WTC11 (cell line): ENCODE data around the gene GDF2. TPM values are rescaled to one million over a fixed set of nuclear protein-coding genes. Genes with fewer than 3 reads are reported as not detected.

ENCODE experiments used
- ATAC-seq: fragments of 200-7000 bp; cut with Tn5 transposase; 2 replicates; pipeline ENCODE4 v1.10.0; 2021; ENCODE audit warnings: mild to moderate bottlenecking, moderate library complexity
- CTCF ChIA-PET: fragments of 300-600 bp; sonication (Branson Sonifier 250); formaldehyde crosslinking; loops from one replicate; lab custom pipeline; 2021; ENCODE audit warnings: antibody characterized with exemption; lab: Charles Lee
- POLR2A ChIA-PET: fragments of 350-600 bp; sonication (Branson Sonifier 250); formaldehyde crosslinking; loops from one replicate; lab custom pipeline; 2021; ENCODE audit warnings: antibody characterized with exemption; lab: Charles Lee
- DNase-seq: peaks from one replicate; pipeline ENCODE4 v3.0.0; 2021; ENCODE audit warnings: low spot score
- H3K27ac Mint-ChIP-seq: 2 replicates; pipeline ENCODE4 v1.8.0; 2021; ENCODE audit warnings: mixed read lengths
- H3K27me3 Mint-ChIP-seq: 2 replicates; pipeline ENCODE4 v1.8.0; 2021; ENCODE audit warnings: low read depth, mild to moderate bottlenecking, moderate library complexity, mixed read lengths
- H3K36me3 Mint-ChIP-seq: 2 replicates; pipeline ENCODE4 v1.8.0; 2021; ENCODE audit warnings: mixed read lengths
- H3K4me1 Mint-ChIP-seq: 2 replicates; pipeline ENCODE4 v1.8.0; 2022; ENCODE audit warnings: mixed read lengths
- H3K4me3 Mint-ChIP-seq: 2 replicates; pipeline ENCODE4 v1.8.0; 2021; ENCODE audit warnings: mild to moderate bottlenecking, moderate library complexity, mixed read lengths
- H3K9me3 Mint-ChIP-seq: 2 replicates; pipeline ENCODE4 v1.8.0; 2021; ENCODE audit warnings: mixed read lengths
- FOXP4 ChIP-seq: sonication (generic); formaldehyde crosslinking; IDR thresholded peaks from 2 replicates; pipeline ENCODE4 v1.8.0; 2022; ENCODE audit warnings: mild to moderate bottlenecking, missing genetic modification reagents
- HMGA2 ChIP-seq: fragments of 250-450 bp; sonication (Bioruptor Pico); IDR thresholded peaks from 2 replicates; pipeline ENCODE4 v1.4.0; 2021; ENCODE audit warnings: mild to moderate bottlenecking, moderate library complexity
- HMGXB4 ChIP-seq: sonication (generic); formaldehyde crosslinking; IDR thresholded peaks from 2 replicates; pipeline ENCODE4 v1.8.1; 2023; ENCODE audit warnings: mild to moderate bottlenecking, moderate library complexity, missing genetic modification reagents
- IRF2 ChIP-seq: sonication (generic); formaldehyde crosslinking; IDR thresholded peaks from 2 replicates; pipeline ENCODE4 v1.8.0; 2022; ENCODE audit warnings: low read depth, missing genetic modification reagents, borderline replicate concordance
- KAT7 ChIP-seq: sonication (generic); formaldehyde crosslinking; IDR thresholded peaks from 2 replicates; pipeline ENCODE4 v1.8.1; 2023; ENCODE audit warnings: missing genetic modification reagents, mild to moderate bottlenecking, borderline replicate concordance
- NFATC4 ChIP-seq: fragments of 250-450 bp; sonication (Bioruptor Pico); IDR thresholded peaks from 2 replicates; pipeline ENCODE4 v1.9.0; 2021; ENCODE audit warnings: mild to moderate bottlenecking
- NFE2L1 ChIP-seq: sonication (generic); formaldehyde crosslinking; IDR thresholded peaks from 2 replicates; pipeline ENCODE4 v1.8.1; 2023; ENCODE audit warnings: missing genetic modification reagents
- NFYB ChIP-seq: sonication (generic); formaldehyde crosslinking; conservative IDR thresholded peaks from 2 replicates; pipeline ENCODE4 v1.8.0; 2022; ENCODE audit warnings: low read depth, missing genetic modification reagents
- NR1H2 ChIP-seq: sonication (generic); formaldehyde crosslinking; IDR thresholded peaks from 2 replicates; pipeline ENCODE4 v1.9.0; 2021; ENCODE audit warnings: mild to moderate bottlenecking, moderate library complexity, missing genetic modification reagents
- OVOL2 ChIP-seq: fragments of 250-450 bp; sonication (Bioruptor Pico); IDR thresholded peaks from 2 replicates; pipeline ENCODE4 v1.9.0; 2021; ENCODE audit warnings: mild to moderate bottlenecking, borderline replicate concordance
- TCF7 ChIP-seq: sonication (generic); formaldehyde crosslinking; IDR thresholded peaks from 2 replicates; pipeline ENCODE4 v1.8.0; 2022; ENCODE audit warnings: mild to moderate bottlenecking, low read depth, missing genetic modification reagents, moderate library complexity
- TEAD1 ChIP-seq: sonication (generic); formaldehyde crosslinking; IDR thresholded peaks from 2 replicates; pipeline ENCODE4 v1.8.0; 2022; ENCODE audit warnings: mild to moderate bottlenecking, missing genetic modification reagents
- TEAD4 ChIP-seq: sonication (generic); formaldehyde crosslinking; IDR thresholded peaks from 2 replicates; pipeline ENCODE4 v1.8.0; 2022; ENCODE audit warnings: mild to moderate bottlenecking, missing genetic modification reagents
- ZNF121 ChIP-seq: sonication (generic); formaldehyde crosslinking; IDR thresholded peaks from 2 replicates; pipeline ENCODE4 v1.8.0; 2023; ENCODE audit warnings: missing genetic modification reagents
- ZNF138 ChIP-seq: sonication (generic); formaldehyde crosslinking; conservative IDR thresholded peaks from 2 replicates; pipeline ENCODE4 v1.8.1; 2022; ENCODE audit warnings: mild to moderate bottlenecking, moderate library complexity, missing genetic modification reagents
- ZNF219 ChIP-seq: sonication (generic); formaldehyde crosslinking; IDR thresholded peaks from 2 replicates; pipeline ENCODE4 v1.8.0; 2023; ENCODE audit warnings: missing genetic modification reagents, mild to moderate bottlenecking, borderline replicate concordance
- ZNF423 ChIP-seq: fragments of 250-450 bp; sonication (Bioruptor Pico); IDR thresholded peaks from 2 replicates; pipeline ENCODE4 v2.1.2; 2022; ENCODE audit warnings: mild to moderate bottlenecking, moderate library complexity
- total RNA-seq: library from RNA; stranded (reverse); gene quantifications from 3 replicates; pipeline ENCODE4 v1.2.3, GENCODE V29; 2021
- TF ChIP-seq, protein P1 (sequence below): sonication (generic); formaldehyde crosslinking; IDR thresholded peaks from 2 replicates; pipeline ENCODE4 v1.8.1; 2023; ENCODE audit warnings: mild to moderate bottlenecking, missing genetic modification reagents, moderate library complexity
- TF ChIP-seq, protein P2 (sequence below): fragments of 250-450 bp; sonication (Bioruptor Pico); IDR thresholded peaks from 2 replicates; pipeline ENCODE4 v1.8.0; 2021; ENCODE audit warnings: mild to moderate bottlenecking
- TF ChIP-seq, protein P3 (sequence below): fragments of 250-450 bp; sonication (Bioruptor Pico); IDR thresholded peaks from 2 replicates; pipeline ENCODE4 v1.9.0; 2021; ENCODE audit warnings: mild to moderate bottlenecking, borderline replicate concordance
- TF ChIP-seq, protein P4 (sequence below): sonication (generic); formaldehyde crosslinking; conservative IDR thresholded peaks from 2 replicates; pipeline ENCODE4 v1.8.1; 2023; ENCODE audit warnings: mild to moderate bottlenecking, low read depth, missing genetic modification reagents, moderate library complexity

GDF2 gene
- total RNA-seq, 1 experiment from 2014 or later: not detected

DNA sequence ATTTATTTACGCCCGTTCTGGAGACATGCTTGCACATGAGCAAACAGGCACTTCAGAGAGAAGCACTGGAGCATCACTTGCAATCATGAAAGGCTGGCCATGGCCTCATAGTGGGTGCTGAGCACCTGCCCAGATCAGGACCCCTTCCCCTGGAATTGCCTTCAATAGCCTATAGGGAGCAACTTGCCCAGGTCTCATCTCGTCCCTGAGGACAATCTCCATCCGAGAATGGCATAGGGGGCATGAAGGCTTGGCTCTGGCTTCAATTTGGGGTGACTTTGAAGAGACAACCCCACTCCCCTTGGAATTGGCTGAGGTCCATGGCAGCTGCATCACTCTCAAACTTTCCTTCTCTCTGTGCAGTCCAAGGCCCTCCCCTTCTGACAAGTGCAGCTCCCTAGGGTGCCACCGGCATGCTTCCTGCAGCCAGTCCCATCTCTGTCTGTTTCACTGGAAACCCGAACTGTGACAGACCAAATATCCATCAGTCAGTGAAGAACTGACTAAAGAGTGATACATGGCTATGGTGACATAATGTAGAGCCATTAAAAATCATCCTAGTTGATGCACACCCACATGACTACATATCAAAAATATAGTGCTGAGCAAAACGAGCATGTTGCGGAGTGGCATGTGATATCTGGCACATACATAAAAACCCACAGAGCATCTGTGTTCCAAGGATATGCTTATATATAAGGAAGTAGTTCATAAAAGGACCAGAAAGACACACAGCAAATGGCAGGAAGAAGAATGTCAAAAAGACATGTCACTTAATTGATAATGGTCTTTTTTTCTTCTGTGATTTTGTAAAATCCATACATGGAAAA, 12.4 kb downstream of the GDF2 start:
- Mint-ChIP-seq H3K4me1 (no peaks in the 10 kb centered on the region), H3K27ac (no peak overlapping the region), H3K4me3 (no peak overlapping the region), H3K27me3 (no peaks in the 10 kb centered on the region), H3K9me3 (no peaks in the 10 kb centered on the region), H3K36me3 (no peaks in the 10 kb centered on the region)
- no peak for ATAC-seq
- CTCF ChIA-PET: no interaction called here
- POLR2A ChIA-PET: no interaction called here
- DNase-seq: no peak
- TF ChIP-seq KAT7 (CRISPR knock-in tag): no peak
- TF ChIP-seq ZNF423 (CRISPR knock-in tag): no peak
- TF ChIP-seq HMGA2 (CRISPR knock-in tag): no peak

DNA sequence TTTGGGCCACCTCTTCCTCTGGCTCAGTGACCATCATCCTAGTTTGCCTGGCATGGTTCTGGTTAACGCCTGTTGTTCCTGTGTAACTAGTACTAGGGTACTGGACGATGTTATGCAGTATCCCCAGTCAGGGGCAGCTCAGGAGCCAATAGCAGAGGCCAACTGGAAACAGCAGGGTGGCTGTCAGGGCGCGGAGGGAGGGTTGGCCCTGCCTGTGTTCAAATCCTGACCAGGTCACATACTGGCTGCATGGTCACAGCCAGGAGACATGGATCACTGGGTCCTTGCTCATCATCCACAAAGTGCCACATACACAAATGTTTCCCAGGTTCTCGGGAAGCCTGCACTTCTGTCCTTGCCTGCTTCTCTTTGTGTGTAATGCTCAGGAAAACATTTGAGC, 13.7 kb downstream of the GDF2 start:
- ATAC-seq (no peak), DNase-seq (no peak)
- POLR2A ChIA-PET: no interaction called here
- CTCF ChIA-PET: no interaction called here
- Mint-ChIP-seq H3K36me3 (no peaks in the 10 kb centered on the region), H3K9me3 (no peaks in the 10 kb centered on the region), H3K27me3 (no peaks in the 10 kb centered on the region), H3K4me3 (no peak overlapping the region), H3K27ac (no peak overlapping the region), H3K4me1 (peaks cover 3% of the 10 kb centered on the region)
- TF ChIP-seq, protein P1, sequence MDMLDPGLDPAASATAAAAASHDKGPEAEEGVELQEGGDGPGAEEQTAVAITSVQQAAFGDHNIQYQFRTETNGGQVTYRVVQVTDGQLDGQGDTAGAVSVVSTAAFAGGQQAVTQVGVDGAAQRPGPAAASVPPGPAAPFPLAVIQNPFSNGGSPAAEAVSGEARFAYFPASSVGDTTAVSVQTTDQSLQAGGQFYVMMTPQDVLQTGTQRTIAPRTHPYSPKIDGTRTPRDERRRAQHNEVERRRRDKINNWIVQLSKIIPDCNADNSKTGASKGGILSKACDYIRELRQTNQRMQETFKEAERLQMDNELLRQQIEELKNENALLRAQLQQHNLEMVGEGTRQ: no peak
- TF ChIP-seq HMGXB4 (CRISPR knock-in tag) (no peak), OVOL2 (CRISPR knock-in tag) (no peak), ZNF219 (CRISPR knock-in tag) (no peak), NFE2L1 (CRISPR knock-in tag) (no peak), FOXP4 (CRISPR knock-in tag) (no peak), IRF2 (CRISPR knock-in tag) (no peak), TCF7 (CRISPR knock-in tag) (no peak), NFYB (CRISPR knock-in tag) (no peak), ZNF121 (no peak), TEAD4 (CRISPR knock-in tag) (no peak), NFATC4 (CRISPR knock-in tag) (no peak), NR1H2 (CRISPR knock-in tag) (no peak), ZNF138 (CRISPR knock-in tag) (no peak), TEAD1 (CRISPR knock-in tag) (no peak)
- TF ChIP-seq, protein P2, sequence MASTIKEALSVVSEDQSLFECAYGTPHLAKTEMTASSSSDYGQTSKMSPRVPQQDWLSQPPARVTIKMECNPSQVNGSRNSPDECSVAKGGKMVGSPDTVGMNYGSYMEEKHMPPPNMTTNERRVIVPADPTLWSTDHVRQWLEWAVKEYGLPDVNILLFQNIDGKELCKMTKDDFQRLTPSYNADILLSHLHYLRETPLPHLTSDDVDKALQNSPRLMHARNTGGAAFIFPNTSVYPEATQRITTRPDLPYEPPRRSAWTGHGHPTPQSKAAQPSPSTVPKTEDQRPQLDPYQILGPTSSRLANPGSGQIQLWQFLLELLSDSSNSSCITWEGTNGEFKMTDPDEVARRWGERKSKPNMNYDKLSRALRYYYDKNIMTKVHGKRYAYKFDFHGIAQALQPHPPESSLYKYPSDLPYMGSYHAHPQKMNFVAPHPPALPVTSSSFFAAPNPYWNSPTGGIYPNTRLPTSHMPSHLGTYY (CRISPR knock-in tag): no peak
- TF ChIP-seq, protein P3, sequence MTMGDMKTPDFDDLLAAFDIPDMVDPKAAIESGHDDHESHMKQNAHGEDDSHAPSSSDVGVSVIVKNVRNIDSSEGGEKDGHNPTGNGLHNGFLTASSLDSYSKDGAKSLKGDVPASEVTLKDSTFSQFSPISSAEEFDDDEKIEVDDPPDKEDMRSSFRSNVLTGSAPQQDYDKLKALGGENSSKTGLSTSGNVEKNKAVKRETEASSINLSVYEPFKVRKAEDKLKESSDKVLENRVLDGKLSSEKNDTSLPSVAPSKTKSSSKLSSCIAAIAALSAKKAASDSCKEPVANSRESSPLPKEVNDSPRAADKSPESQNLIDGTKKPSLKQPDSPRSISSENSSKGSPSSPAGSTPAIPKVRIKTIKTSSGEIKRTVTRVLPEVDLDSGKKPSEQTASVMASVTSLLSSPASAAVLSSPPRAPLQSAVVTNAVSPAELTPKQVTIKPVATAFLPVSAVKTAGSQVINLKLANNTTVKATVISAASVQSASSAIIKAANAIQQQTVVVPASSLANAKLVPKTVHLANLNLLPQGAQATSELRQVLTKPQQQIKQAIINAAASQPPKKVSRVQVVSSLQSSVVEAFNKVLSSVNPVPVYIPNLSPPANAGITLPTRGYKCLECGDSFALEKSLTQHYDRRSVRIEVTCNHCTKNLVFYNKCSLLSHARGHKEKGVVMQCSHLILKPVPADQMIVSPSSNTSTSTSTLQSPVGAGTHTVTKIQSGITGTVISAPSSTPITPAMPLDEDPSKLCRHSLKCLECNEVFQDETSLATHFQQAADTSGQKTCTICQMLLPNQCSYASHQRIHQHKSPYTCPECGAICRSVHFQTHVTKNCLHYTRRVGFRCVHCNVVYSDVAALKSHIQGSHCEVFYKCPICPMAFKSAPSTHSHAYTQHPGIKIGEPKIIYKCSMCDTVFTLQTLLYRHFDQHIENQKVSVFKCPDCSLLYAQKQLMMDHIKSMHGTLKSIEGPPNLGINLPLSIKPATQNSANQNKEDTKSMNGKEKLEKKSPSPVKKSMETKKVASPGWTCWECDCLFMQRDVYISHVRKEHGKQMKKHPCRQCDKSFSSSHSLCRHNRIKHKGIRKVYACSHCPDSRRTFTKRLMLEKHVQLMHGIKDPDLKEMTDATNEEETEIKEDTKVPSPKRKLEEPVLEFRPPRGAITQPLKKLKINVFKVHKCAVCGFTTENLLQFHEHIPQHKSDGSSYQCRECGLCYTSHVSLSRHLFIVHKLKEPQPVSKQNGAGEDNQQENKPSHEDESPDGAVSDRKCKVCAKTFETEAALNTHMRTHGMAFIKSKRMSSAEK: no peak
- TF ChIP-seq, protein P4, sequence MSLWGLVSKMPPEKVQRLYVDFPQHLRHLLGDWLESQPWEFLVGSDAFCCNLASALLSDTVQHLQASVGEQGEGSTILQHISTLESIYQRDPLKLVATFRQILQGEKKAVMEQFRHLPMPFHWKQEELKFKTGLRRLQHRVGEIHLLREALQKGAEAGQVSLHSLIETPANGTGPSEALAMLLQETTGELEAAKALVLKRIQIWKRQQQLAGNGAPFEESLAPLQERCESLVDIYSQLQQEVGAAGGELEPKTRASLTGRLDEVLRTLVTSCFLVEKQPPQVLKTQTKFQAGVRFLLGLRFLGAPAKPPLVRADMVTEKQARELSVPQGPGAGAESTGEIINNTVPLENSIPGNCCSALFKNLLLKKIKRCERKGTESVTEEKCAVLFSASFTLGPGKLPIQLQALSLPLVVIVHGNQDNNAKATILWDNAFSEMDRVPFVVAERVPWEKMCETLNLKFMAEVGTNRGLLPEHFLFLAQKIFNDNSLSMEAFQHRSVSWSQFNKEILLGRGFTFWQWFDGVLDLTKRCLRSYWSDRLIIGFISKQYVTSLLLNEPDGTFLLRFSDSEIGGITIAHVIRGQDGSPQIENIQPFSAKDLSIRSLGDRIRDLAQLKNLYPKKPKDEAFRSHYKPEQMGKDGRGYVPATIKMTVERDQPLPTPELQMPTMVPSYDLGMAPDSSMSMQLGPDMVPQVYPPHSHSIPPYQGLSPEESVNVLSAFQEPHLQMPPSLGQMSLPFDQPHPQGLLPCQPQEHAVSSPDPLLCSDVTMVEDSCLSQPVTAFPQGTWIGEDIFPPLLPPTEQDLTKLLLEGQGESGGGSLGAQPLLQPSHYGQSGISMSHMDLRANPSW (CRISPR knock-in tag): no peak
